ENCODE data around the gene DTD1. TPM values are rescaled to one million over a fixed set of nuclear protein-coding genes. Genes with fewer than 3 reads are reported as not detected.
A peak's percentile ranks its signal among the peaks of the same experiment; 100 is the strongest.

Gene DTD1
- total and polyA plus RNA-seq, 2 of the 13 experiments (the other 11 are each of a cell fraction or from before 2014, with no cell fraction given), result 41.2 to 79.3 TPM

GRCh38 chr20:18793625-18794427, 206.0 kb downstream of the DTD1 start (continued):
- 0 out of 2 replicates have a peak, but pooled peaks have one; percentile 42 for TF ChIP-seq DMTF1 (CRISPR knock-in tag; IDR thresholded peaks at IDR 0.05)
- TF ChIP-seq, protein P1, sequence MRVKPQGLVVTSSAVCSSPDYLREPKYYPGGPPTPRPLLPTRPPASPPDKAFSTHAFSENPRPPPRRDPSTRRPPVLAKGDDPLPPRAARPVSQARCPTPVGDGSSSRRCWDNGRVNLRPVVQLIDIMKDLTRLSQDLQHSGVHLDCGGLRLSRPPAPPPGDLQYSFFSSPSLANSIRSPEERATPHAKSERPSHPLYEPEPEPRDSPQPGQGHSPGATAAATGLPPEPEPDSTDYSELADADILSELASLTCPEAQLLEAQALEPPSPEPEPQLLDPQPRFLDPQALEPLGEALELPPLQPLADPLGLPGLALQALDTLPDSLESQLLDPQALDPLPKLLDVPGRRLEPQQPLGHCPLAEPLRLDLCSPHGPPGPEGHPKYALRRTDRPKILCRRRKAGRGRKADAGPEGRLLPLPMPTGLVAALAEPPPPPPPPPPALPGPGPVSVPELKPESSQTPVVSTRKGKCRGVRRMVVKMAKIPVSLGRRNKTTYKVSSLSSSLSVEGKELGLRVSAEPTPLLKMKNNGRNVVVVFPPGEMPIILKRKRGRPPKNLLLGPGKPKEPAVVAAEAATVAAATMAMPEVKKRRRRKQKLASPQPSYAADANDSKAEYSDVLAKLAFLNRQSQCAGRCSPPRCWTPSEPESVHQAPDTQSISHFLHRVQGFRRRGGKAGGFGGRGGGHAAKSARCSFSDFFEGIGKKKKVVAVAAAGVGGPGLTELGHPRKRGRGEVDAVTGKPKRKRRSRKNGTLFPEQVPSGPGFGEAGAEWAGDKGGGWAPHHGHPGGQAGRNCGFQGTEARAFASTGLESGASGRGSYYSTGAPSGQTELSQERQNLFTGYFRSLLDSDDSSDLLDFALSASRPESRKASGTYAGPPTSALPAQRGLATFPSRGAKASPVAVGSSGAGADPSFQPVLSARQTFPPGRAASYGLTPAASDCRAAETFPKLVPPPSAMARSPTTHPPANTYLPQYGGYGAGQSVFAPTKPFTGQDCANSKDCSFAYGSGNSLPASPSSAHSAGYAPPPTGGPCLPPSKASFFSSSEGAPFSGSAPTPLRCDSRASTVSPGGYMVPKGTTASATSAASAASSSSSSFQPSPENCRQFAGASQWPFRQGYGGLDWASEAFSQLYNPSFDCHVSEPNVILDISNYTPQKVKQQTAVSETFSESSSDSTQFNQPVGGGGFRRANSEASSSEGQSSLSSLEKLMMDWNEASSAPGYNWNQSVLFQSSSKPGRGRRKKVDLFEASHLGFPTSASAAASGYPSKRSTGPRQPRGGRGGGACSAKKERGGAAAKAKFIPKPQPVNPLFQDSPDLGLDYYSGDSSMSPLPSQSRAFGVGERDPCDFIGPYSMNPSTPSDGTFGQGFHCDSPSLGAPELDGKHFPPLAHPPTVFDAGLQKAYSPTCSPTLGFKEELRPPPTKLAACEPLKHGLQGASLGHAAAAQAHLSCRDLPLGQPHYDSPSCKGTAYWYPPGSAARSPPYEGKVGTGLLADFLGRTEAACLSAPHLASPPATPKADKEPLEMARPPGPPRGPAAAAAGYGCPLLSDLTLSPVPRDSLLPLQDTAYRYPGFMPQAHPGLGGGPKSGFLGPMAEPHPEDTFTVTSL (CRISPR knock-in tag; IDR thresholded peaks at IDR 0.05; ENCODE audit: borderline replicate concordance), result no peak
- TF ChIP-seq REL (CRISPR knock-in tag; conservative IDR thresholded peaks at IDR 0.05), result no peak
- peak; percentile 88 for TF ChIP-seq ZNF264 (CRISPR knock-in tag; IDR thresholded peaks at IDR 0.05)
- TF ChIP-seq KLF11 (CRISPR knock-in tag; IDR thresholded peaks at IDR 0.05), result peak; percentile 89
- peak; percentile 95; the same call in 1 of the 2 replicates for TF ChIP-seq MAF1 (CRISPR knock-in tag; IDR thresholded peaks at IDR 0.05; ENCODE audit: borderline replicate concordance)
- peak; percentile 100 for TF ChIP-seq GABPB1 (CRISPR knock-in tag; IDR thresholded peaks at IDR 0.05)
- TF ChIP-seq RARA (CRISPR knock-in tag; IDR thresholded peaks at IDR 0.05), result peak; percentile 48; the same call in 1 of the 2 replicates
- TF ChIP-seq, protein P2, sequence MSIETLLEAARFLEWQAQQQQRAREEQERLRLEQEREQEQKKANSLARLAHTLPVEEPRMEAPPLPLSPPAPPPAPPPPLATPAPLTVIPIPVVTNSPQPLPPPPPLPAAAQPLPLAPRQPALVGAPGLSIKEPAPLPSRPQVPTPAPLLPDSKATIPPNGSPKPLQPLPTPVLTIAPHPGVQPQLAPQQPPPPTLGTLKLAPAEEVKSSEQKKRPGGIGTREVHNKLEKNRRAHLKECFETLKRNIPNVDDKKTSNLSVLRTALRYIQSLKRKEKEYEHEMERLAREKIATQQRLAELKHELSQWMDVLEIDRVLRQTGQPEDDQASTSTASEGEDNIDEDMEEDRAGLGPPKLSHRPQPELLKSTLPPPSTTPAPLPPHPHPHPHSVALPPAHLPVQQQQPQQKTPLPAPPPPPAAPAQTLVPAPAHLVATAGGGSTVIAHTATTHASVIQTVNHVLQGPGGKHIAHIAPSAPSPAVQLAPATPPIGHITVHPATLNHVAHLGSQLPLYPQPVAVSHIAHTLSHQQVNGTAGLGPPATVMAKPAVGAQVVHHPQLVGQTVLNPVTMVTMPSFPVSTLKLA (IDR thresholded peaks at IDR 0.05), result 0 out of 2 replicates have a peak, but pooled peaks have one; percentile 23
- TF ChIP-seq JUN (CRISPR knock-in tag; IDR thresholded peaks at IDR 0.05), result peak; percentile 66; the same call in 1 of the 2 replicates
- TF ChIP-seq TCF7L2 (IDR thresholded peaks at IDR 0.05; ENCODE audit: low read depth, low read length), result no peak
- TF ChIP-seq ZNF143 (CRISPR knock-in tag; IDR thresholded peaks at IDR 0.05), result peak; percentile 100
- TF ChIP-seq RBAK (CRISPR knock-in tag; IDR thresholded peaks at IDR 0.05), result 0 out of 2 replicates have a peak, but pooled peaks have one; percentile 59
- TF ChIP-seq, protein P3, sequence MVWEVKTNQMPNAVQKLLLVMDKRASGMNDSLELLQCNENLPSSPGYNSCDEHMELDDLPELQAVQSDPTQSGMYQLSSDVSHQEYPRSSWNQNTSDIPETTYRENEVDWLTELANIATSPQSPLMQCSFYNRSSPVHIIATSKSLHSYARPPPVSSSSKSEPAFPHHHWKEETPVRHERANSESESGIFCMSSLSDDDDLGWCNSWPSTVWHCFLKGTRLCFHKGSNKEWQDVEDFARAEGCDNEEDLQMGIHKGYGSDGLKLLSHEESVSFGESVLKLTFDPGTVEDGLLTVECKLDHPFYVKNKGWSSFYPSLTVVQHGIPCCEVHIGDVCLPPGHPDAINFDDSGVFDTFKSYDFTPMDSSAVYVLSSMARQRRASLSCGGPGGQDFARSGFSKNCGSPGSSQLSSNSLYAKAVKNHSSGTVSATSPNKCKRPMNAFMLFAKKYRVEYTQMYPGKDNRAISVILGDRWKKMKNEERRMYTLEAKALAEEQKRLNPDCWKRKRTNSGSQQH (CRISPR knock-in tag; IDR thresholded peaks at IDR 0.05; ENCODE audit: low read depth), result peak; percentile 67; the same call in 1 of the 2 replicates
- no peak for TF ChIP-seq ZNF3 (CRISPR knock-in tag; IDR thresholded peaks at IDR 0.05)
- TF ChIP-seq ERF (CRISPR knock-in tag; IDR thresholded peaks at IDR 0.05), result peak; percentile 86; the same call in 1 of the 2 replicates
- no peak for TF ChIP-seq ZFP41 (CRISPR knock-in tag; IDR thresholded peaks at IDR 0.05; ENCODE audit: borderline replicate concordance)
- TF ChIP-seq SMAD9 (CRISPR knock-in tag; IDR thresholded peaks at IDR 0.05), result no peak; the same call in 1 of the 2 replicates
- TF ChIP-seq NCOR1 (IDR thresholded peaks at IDR 0.05; ENCODE audit: borderline replicate concordance, low read length), result no peak
